Right ventricle myocardium inferior (tissue), 1 donor: ENCODE data around the gene GALNT12. TPM values are rescaled to one million over a fixed set of nuclear protein-coding genes. Genes with fewer than 3 reads are reported as not detected.

ENCODE experiments used
- ATAC-seq: fragments of 200-7000 bp; cut with Tn5 transposase; one replicate; pipeline ENCODE4 v1.9.1; 2020; ENCODE audit warnings: mild to moderate bottlenecking, moderate library complexity
- DNase-seq: peaks from one replicate; pipeline ENCODE4 v3.0.0; 2021; ENCODE audit errors: missing footprints
- intact Hi-C: fragments of 100-400 bp; cut with DNase I; formaldehyde crosslinking; loops from one replicate; pipeline ENCODE4 v1.11.0; 2022
- total RNA-seq: library from RNA; stranded (reverse); fragmentation: NEBNext Ultra II Directional; extraction: Animal tissue kit (Norgen Biotek cat#: 25700); gene quantifications from one replicate; pipeline ENCODE4 v1.2.1, GENCODE V29; 2021
- donor health status: DM: no; HTN: yes; CAD: no; lungs with severe emphysema.

The GALNT12 gene
- total RNA-seq, 1 donor from 2014 or later = 0.54 TPM

GRCh38 chr9:98883276-98883675, 75.8 kb downstream of the GALNT12 start:
- intact Hi-C loops = no loop called here
- no peak for DNase-seq

GRCh38 chr9:98884849-98885248, 77.4 kb downstream of the GALNT12 start:
- intact Hi-C loops = no loop called here
- no peak for ATAC-seq
- no peak for DNase-seq

More at GRCh38 chr9:98883276-98883675, 75.8 kb downstream of the GALNT12 start:
- no peak for ATAC-seq

DNA sequence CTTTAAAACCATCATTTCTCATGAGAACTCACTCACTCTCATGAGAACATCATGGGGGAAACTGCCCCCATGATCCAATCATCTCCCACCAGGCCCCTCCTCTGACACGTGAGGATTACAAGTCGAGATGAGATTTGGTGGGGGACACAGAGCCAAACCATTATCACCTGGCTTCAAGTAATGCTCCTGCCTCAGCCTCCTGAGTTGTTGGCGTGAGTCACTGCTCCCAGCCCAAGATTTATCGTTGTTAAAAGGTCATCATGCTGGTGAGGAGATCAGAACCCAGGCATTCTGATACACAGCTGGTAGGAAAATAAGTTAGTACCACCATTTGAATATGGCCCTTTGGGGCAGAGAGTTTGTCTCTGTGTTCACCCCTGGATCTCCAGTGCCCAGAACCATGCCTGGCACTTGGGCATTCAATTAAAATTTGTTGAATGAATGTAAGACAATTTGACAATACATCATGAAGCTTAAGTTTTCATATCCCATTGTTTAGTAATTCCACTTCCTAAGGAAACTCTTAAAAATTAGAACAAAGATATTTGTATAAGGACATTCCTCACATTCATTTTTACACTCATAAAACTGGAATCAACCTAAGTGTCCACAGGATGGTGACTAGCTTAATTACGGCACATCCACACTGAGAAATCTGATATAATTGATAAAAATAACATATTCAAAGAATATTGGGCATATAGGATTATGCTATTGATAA, 78.3 kb downstream of the GALNT12 start:
- intact Hi-C loops = loop anchor here (2.0 kb wide), 1 partner anchor 19 kb away; no protein-coding TSS in a partner anchor
- DNase-seq (no peak), ATAC-seq (no peak)

DNA sequence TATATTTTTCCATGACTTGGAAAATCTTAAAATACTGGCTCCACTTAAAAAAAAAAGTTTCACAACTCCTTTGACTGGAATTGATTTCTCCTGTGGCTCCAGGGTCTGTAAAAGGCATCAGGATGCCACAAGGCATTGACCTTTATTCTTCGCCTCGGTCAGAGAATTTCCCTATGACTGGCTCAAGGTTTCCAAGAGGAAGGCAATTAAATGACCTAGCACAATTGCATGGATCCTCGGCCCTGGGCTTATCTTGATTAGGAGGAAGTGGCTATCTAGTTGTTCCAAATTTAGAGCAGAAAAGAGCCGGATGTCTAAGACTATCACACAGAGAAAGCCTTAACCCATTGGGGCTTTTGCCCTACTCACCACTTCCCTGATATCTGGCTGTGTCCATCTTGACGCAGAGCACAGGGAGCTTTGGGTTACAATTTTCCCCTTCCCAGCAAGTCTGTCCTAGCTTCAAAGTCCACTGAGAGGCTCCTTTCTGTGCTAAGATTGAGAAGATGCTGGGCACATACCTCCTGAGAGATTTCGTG, 79.3 kb downstream of the GALNT12 start:
- DNase-seq (no peak), ATAC-seq (peak; percentile 47)
- intact Hi-C loops = loop anchor here (2.0 kb wide), 1 partner anchor 20 kb away; no protein-coding TSS in a partner anchor

DNA sequence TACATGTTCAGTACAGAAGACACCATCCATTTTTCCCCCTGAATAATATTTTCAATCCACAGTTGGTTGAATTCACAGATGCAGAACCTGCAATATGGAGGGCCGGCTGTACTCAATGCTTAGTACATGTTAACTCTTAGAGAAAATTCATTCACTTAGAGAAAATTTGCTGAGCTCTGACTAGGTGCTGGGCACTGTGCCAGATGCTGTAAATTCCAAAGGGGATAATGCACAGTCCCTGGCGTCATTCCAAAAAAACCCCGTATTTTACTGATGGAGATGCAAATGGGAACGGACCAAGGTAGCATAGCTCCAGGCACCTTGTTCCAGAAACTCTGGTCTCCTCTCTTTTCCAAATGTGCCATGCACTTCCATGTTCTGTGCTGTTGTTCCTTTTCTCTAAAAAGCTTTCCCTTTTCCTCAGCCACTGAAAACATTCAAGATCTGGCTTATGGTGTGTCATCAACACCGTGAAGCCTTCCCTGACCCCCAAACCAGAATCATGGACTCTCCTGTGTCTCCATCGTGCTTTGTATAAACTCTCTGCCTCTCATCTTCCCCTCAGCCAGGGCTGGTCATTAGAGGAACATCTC, 80.5 kb downstream of the GALNT12 start:
- intact Hi-C loops = loop anchor here (2.0 kb wide), 1 partner anchor 21 kb away; no protein-coding TSS in a partner anchor
- ATAC-seq = no peak

DNA sequence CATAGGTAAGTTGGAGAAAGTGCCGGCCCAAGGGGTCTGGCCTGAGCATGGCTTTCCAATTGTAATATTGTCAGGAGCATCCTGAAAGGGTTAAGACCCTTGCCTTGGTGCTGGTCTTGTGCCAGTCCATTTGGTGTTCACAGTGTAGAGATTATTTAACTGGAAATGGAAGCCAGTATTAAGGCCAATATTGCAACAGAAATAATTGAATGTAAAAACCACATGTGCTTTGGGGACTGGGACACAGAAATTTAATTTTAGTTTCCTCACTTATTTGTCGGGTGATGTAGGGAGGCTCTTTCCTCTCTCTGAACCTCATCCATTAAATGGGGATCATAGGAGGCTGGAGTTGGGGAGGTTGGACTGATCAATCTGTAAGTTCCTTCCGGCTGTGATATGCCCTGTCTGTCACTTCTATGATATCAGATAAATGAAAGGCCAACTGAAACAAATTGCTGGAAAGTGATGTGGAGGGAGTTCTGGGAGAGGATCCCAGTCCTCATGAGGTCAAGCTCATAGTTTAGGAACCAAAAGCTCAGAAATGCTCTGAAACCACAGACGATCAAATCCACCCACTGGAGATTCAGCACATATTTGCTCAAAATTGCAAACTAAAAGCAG, 81.4 kb downstream of the GALNT12 start:
- intact Hi-C loops = no loop called here
- peak; percentile 67 for ATAC-seq
- no peak for DNase-seq

More for the DNA sequence above, 80.5 kb downstream of the GALNT12 start:
- no peak for DNase-seq

DNA sequence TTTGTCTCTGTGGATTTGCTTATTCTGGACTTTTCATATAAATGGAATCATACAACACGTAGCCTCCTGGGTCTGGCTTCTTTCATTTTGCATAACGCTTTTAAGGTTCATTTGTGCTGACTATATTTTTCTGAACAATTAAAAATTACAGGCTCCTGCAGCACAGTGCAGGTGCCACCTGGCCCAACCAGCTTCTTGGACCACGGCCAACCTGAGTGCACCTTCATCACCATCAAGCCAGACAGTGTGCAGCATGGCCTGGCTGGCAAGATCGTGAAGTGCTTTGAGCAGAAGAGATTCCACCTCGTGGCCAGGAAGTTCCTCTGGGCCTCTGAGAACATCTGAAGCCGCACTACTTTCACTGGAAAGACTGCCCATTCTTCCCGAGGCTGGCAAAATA, 82.8 kb downstream of the GALNT12 start:
- no peak for ATAC-seq
- intact Hi-C loops = no loop called here
- no peak for DNase-seq

- no peak for ATAC-seq
- no peak for DNase-seq
- intact Hi-C loops = no loop called here
These were observed 84.8 kb downstream of the GALNT12 start for GRCh38 chr9:98892288-98892687.

DNA sequence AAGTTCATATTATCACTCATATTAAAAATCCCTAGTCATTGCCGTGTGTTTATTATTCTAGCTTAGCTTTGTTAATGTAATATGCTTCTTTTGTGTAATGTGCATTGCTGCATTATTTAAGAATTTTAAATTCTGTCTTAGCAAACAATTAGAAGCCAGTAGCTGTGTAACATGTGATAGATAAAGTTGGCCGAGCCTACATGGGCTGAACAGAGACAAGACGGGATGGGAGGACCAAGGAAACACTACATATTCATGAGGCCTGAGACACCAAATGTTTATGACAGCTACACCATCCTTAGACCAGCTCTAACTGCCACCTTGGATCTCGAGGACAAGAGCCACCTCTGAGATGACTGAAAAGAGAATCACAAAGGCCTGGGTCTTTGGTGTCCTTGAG, 85.2 kb downstream of the GALNT12 start:
- no peak for DNase-seq
- intact Hi-C loops = no loop called here
- ATAC-seq = no peak

DNA sequence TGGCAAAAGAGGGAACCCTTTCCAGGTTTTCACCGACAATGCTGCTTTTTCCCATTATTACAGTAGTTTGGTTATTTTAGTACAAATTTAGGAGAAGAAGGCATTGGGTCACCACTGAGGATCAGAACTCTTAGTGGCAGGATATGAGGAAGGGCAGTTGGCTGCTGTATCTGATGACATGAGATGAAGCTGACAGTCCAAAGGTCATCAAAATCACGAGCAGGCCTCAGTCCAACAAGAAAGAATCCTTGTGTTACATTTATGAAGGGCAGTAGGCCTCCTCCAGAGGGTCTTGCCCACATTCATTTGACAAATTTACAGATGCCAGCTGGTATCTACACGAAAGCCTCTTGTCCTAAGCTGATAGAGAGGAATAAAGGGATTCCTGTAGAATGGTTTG, 86.7 kb downstream of the GALNT12 start:
- no peak for DNase-seq
- ATAC-seq = no peak
- intact Hi-C loops = no loop called here

DNA sequence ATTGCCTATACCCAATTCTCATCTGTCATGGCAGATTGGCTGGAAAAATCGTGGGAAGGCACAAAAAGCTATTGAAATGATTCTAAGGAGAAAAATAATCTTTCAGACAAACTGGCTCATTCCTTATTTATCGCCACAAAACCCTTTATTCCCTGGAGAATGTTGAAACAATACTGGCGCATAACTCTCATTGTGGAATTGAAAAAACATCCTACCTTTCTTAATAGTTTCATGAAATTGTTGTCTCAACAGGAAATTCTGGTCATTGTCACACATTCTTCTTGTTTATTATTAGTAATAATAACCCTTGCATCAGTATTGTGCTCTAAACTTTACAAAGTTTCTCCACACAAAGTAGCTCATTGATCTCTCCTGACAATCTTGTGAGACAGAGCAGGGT, 87.3 kb downstream of the GALNT12 start:
- DNase-seq = no peak
- ATAC-seq = no peak
- intact Hi-C loops = no loop called here

- ATAC-seq = no peak
These were observed 89.2 kb downstream of the GALNT12 start for GRCh38 chr9:98896632-98897031.

DNA sequence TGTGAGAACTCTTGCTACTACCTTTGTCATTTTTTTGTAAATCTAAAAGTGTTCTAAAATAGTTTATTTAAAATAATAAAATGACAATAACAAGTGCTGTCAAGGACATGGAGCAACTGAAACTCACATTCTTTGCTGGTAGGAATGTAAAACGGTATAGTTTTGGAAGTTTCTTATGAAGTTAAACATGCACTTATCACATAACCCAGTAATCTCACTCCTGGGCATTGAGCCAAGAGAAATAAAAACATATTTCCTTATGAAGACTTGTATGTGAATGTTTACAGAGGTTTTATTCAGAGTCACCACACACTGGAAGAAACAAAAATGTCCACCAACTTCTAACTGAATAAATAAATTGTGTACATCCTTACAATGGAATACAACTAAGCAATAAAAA, 90.3 kb downstream of the GALNT12 start:
- intact Hi-C loops = no loop called here
- ATAC-seq = no peak

More at GRCh38 chr9:98896632-98897031, 89.2 kb downstream of the GALNT12 start:
- no peak for DNase-seq
- intact Hi-C loops = no loop called here

GRCh38 chr9:98899408-98900056, 92.1 kb downstream of the GALNT12 start:
- ATAC-seq = no peak
- no peak for DNase-seq
- intact Hi-C loops = no loop called here

More for the DNA sequence above, 90.3 kb downstream of the GALNT12 start:
- DNase-seq = no peak

Other genes with a start within 250 kb of the GALNT12 start
- gene GABBR2, start 98.7 kb upstream of the GALNT12 start, total RNA-seq = 0.38 TPM
- 4.4 TPM for gene ANKS6, start 11.1 kb upstream of the GALNT12 start, total RNA-seq
- gene COL15A1, start 136.2 kb downstream of the GALNT12 start, total RNA-seq = 58.3 TPM